Right kidney (tissue), 9 donors: ENCODE results near the gene ELP6.
A peak's percentile ranks its signal among the peaks of the same experiment; 100 is the strongest.

Experiments
- DNase-seq: peaks from one replicate; pipeline ENCODE4 v3.0.0-alpha.2; 2016
- long read RNA-seq, 8 donors: transcript quantifications; one replicate each; lab custom pipeline, GENCODE V29; 2026

The ELP6 gene, protein sequence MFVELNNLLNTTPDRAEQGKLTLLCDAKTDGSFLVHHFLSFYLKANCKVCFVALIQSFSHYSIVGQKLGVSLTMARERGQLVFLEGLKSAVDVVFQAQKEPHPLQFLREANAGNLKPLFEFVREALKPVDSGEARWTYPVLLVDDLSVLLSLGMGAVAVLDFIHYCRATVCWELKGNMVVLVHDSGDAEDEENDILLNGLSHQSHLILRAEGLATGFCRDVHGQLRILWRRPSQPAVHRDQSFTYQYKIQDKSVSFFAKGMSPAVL
- long read RNA-seq, donor 1, transcript ELP6-201 (7 exons, 1,401 nt) = major isoform, 22 of 58 reads
- long read RNA-seq, donor 1, partial matches to known transcripts = 27 of 58 reads
- long read RNA-seq, donor 1, other reads (novel, unspliced or antisense) = 0 of 58 reads
- long read RNA-seq, donor 2, transcript ELP6-201 (7 exons, 1,401 nt) = major isoform, 9 of 11 reads
- long read RNA-seq, donor 2, partial matches to known transcripts = 0 of 11 reads
- long read RNA-seq, donor 2, other reads (novel, unspliced or antisense) = 0 of 11 reads
- long read RNA-seq, donor 3, partial matches to known transcripts = 0 of 4 reads
- long read RNA-seq, donor 3, other reads (novel, unspliced or antisense) = 0 of 4 reads
- long read RNA-seq, donor 4, transcript ELP6-201 (7 exons, 1,401 nt) = major isoform, 6 of 8 reads
- long read RNA-seq, donor 4, partial matches to known transcripts = 0 of 8 reads
- long read RNA-seq, donor 4, other reads (novel, unspliced or antisense) = 0 of 8 reads
- long read RNA-seq, donor 5, transcript ELP6-206 (6 exons, 1,277 nt) = minor isoform, 5 of 32 reads
- long read RNA-seq, donor 5, transcript ELP6-201 (7 exons, 1,401 nt) = major isoform, 12 of 32 reads
- long read RNA-seq, donor 5, partial matches to known transcripts = 13 of 32 reads
- long read RNA-seq, donor 5, other reads (novel, unspliced or antisense) = 0 of 32 reads
- long read RNA-seq, donor 6, partial matches to known transcripts = 0 of 6 reads
- long read RNA-seq, donor 6, other reads (novel, unspliced or antisense) = 0 of 6 reads
- long read RNA-seq, donor 7, transcript ELP6-201 (7 exons, 1,401 nt) = major isoform, 16 of 35 reads
- long read RNA-seq, donor 7, partial matches to known transcripts = 15 of 35 reads
- long read RNA-seq, donor 7, other reads (novel, unspliced or antisense) = 0 of 35 reads
- long read RNA-seq, donor 8, transcript ELP6-201 (7 exons, 1,401 nt) = major isoform, 10 of 22 reads
- long read RNA-seq, donor 8, partial matches to known transcripts = 8 of 22 reads
- long read RNA-seq, donor 8, other reads (novel, unspliced or antisense) = 0 of 22 reads

DNA sequence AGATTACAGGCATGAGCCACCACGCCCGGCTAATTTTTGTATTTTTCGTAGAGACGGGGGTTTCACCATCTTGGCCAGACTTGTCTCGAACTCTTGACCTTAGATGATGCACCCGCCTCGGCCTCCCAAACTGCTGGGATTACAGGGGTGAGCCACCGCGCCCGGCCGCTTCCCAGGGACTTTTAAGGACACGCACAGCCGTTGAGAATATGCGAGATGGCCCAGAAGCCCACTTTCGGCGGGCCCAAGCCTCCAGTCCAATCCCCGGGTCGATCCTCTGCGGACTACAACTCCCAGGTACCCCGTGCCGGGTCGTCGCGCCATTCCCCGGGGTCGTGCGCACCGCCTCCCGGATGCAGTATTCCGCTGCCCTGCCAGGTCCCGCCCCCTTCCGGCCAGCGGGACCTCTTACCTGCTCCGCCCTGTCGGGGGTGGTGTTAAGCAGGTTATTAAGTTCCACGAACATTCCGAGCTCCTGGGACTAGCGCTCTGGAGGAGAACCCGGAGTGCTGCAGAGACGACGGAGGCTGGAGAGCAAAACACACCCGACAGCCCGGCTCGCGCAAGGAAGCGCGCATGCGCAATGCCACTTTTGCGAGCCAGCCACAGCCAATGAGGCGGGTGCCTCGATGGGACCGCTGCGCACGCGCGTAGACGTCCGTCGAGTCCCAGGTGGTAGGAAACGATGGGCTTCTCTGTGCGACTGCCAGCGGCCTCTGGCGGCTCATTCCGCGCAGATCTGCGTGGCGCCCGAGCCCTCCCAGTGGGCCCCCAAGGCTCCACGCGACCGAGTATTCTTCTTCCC is at the start of gene ELP6:
Gene ELP6, minus strand, starts transcription at position 588 of the 805 bp plus-strand sequence. Its CDS starts 122 bp downstream, at position 466.
- peak; percentile 99 for DNase-seq

DNA sequence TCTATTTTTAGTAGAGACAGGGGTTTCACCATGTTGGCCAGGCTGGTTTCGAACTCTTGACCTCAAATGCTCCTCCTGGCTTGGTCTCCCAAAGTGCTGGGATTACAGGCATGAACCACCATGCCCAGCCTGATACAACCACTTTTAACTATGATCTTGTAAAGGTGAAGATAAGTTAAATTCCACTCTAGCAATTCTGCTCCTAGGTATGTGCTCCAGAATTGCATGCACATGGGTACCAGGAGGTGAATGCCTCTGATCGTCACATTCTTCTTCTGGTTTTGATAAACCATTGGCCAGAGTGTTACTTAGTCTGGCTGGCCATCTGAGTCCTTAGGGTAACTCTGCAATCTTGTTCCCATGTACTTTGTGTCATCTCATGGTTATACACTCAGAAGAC is 42.8 kb upstream of the ELP6 start:
- no peak for DNase-seq

DNA sequence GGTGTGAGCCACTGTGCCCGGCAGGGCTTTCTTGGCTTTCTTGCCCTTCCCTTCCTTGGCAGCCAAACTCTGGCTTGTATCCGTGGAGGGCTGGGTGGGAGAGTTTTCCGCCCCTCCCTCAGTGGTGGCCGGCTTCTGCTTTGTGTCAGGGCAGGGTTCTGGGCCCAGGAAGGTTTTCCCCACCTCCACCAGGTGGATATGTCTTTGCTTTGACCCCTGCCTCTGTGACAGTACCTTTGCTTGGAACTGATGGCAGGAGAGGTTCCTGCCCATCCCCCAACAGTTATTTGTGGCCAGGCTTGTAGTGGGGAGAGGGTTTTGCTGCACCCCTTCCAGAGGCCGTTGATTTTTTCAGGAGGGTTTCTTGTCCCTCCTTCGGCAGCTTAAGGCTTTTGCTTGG is 40.8 kb upstream of the ELP6 start:
- DNase-seq = no peak

DNA sequence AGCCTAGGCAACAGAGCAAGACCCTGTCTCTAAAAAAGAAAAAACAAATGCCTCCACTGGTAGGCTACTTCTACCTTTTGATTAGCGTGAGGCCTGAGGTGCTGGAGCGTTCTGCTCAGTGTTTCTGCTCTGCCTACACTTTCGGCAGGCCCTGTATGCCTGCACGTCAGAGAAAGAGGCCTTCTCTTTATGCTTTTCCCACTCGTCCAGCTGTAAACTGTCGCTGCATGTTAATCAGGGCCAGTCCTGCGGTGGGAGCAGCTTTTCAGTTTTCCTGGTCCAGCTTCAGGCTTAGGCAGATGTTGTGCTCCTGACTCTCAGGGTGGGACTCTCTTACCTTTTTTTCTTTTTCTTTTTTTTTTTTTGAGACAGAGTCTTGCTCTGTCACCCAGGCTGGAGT is 39.9 kb upstream of the ELP6 start:
- DNase-seq = no peak

DNA sequence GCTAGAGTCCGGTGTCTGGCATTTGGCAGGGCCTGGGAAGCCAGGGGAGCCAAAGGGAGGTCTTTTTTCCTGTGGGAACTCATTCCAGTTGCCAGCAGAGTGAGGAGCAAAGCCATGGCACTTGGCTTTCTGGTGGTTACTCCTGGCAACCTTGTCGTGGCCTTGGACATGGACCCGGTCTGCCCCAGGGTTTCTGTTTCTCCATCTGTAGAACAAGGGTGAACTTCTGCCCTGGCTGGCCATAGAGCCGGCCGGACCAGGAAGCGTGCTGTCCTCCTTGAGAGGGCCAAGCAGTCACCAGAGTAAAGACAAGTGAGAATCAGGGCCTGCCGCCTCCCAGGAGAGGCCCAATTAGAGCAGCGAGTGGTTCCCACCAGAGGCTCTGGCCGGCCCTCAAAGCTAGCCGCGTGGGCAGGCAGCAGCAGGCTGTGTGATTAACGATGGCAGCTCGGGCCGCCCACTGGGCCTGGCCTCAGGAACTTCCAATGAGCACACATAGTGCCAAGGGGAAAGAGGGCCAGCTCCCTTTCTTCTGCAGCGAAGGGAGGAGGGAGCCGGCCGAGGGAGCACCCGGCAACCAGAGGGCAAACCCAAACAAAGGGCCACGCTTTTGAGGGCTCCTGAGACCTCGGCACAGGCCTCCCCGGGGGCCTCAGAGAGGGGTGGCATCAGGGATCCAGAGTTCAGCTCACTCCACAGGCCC is 29.1 kb upstream of the ELP6 start:
- DNase-seq = peak; percentile 43

DNA sequence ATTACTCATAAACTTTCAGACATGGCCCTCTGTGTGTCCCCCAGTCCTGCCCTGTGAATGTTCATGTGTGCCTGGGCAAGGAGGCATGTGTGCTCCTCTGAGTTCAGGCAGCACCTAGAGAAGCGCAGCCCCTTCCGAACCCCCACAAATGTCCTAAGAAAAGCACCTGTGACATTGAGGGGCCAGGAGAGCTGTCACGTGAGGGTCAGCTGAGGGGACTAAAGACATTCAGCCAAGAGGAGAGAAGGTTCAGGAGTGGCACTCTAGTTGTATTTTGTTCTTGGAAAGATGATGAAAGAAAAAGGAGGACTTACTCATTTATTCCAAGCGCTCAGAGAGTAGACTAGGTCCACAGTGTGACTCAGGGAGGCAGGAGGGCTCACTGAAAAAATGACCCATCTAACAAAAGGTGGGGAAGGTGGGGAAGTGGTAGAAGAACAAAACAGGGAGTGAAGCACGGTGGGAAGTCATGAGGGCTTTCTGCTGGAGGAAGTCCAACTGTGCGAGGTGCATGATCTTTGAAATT is 28.1 kb upstream of the ELP6 start:
- DNase-seq = no peak

DNA sequence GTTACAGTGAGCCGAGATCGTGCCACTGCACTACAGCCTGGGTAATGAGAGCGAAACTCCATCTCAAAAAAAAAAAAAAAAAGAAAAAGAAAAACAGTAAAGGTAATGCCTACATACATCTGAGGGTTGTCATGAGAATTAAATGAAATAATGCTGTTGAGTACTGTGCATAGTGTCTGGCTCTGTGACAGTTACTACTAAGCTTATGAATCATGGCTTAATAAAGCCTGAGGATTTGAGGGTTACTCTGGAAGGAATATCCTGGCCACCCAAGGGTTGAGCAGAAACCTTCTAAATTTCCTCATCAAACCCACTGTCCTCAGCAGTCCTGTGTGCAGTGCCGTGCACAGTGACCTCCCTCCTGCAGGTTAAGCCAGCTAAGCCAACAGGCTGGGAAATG is 26.8 kb upstream of the ELP6 start:
- DNase-seq = no peak

DNA sequence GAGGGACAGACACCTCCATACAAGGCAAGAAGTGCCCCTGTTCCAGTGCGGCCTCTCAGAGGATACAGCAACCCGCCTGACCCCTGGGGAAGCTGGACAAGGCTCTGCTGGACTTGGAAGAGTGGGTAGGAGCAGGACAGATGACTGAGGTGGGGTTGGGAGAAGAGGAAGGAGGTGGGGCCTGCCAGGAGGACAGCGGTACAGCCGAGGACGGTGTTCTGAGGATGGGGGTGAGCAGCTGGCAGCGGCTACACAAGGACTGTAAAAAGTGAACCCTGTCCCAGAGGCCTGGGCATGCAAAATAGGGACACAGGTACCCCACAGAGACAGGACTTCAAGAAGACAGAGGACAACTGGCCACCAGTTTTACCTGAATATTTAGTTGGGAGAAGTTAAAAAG is 23.5 kb upstream of the ELP6 start:
- no peak for DNase-seq

DNA sequence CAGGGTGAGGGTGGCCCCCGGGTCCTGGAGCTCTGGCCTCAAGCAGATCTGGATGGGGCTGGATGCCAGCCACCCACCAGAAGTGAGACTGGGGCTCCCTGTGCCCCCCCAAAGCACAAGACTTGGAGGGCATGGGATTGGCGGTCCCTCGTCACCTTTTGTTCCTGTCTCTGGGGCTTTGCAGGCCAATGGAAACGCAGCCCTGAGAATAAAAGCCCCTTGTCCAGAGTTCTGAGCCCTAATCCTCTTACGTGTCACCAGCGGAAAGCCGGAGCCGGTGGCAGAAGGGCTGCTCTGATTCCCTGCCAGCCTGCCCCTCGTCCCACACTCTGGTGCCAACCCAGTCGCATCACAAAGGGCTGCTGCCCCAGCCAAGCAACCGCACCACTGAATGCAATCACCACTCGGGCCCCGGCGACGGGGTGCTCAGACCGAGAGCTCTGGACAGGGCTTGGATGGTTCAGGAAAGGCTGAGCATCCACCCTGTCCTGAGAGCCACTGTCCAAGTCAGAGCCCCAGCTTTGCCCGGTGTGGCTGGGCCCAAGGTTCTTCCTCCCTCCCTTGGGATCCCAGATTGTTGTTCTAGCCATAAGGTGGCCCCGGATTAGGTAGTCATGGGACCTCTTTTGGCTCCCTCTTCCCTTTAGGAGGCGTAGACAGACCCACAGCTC is 22.8 kb upstream of the ELP6 start:
- no peak for DNase-seq

DNA sequence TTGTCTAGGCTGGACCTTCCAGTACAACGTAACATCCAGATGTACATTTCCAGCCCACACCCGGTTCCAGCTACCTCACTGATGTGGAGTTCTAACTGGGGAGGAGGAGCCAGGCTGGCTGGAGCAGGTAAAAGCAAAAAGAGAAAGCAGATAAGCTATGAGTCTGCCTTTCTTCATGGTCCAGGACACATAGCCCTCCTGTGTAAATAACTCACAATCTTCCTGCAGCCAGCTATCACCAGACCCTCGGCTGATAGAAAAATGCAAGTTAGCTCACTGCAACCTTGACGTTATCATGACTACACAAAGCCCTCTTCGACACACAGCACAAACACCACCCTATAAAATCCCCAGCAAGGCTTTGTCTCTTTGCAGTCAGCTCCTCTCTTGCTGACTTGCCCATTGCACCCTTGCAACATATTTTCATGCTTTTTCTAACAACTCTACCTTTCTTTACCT is 20.5 kb upstream of the ELP6 start:
- no peak for DNase-seq

DNA sequence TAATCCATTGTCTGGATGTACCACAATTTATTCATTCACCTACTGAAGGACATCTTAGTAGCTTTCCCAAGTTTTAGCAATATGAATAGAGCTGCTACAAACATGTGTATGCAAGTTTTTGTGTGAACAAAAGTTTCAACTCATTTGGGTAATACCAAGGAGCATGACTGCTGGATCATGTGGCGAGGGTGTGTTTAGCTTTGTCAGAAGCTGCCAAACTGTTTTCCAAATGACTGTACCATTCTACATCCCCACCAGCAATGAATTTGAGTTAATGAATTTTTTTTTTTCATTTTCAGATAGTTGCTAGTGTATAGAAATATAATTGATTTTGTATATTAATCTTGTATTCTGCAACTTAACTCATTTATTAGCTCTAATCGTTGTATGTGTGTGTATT is 20.0 kb upstream of the ELP6 start:
- DNase-seq = no peak

DNA sequence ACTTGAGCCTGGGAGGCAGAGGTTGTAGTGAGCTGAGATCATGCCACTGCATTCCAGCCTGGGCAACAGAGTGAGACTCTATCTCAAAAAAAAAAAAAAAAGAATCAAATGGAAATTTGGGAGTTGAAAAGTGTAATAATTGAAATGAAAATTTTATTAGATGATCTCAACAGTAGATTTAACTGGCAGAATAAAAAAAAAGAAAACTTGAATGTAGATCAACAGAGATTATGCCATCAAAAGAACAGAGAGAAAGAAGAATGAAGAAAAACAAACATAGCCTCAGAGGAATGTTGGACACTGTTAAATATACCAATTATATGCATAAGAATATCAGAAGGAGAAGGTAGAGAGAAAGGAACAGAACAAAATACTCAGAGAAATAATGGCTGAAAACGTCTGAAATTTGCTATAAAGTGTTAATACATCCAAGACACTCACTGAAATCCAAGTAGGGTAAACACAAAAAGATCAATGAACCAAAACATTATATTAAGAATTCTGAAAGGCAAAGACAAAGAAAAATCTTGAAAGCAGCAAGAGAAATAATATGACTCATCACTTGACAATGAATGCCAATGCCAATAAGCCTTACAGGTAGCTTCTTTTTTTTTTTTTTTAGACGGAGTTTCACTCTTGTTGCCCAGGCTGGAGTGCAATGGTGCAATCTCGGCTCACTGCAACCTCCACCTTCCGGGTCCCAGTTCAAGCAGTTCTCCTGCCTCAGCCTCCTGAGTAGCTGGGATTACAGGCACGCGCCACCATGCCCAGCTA is 14.6 kb upstream of the ELP6 start:
- DNase-seq = no peak

DNA sequence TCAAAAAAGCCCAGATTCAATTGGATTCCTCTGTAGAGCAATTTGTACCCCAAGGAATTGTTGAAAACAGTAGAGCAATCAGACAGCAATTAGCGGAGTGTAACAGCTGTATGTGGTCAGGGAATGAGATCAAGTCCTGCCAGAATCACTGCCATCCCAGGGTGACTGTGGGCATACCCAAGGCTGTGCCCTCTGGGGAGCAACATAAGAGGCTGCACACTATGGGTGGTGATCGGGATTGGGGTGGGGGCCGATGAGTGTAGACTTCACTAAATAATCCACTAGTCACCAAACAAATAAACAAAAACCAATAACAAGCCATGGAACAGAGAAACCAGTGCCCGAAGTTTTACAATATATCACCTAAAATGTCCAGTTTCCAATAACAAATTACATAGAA is 12.1 kb upstream of the ELP6 start:
- no peak for DNase-seq

DNA sequence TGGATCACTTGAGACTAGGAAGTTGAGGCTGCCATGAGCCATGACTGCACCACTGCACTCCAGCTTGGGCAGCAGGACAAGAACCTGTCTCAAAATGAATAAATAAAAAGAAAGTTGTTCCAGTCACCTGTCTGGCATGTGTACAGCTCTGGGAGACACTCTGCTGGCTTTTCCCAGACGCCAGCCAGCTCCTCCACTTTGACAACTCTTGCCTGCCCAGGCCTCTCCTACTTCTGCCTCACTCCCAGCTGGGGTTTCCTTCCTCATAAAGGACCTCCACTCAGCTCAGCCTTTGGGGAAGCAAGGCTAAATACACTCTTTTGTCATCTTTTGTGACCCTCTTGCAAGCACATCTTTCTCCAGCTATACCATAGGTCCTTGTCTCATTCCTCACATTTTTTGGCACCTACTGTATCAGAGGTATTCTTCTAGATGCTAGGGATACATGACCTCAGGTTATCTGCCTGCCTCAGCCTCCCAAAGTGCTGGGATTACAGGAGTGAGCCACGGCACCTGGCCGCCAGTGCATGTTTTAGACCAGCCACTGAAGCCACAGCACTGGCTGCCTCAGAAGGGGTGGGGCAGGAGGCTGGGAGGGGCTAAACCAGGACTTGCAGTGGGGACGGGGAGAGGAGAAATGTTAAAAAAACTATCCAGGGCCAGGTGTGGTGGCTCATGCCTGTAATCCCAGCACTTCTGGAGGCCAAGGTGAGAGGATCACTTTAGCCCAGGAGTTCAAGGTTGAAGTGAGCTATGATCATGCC is 10.0 kb upstream of the ELP6 start:
- DNase-seq = no peak

DNA sequence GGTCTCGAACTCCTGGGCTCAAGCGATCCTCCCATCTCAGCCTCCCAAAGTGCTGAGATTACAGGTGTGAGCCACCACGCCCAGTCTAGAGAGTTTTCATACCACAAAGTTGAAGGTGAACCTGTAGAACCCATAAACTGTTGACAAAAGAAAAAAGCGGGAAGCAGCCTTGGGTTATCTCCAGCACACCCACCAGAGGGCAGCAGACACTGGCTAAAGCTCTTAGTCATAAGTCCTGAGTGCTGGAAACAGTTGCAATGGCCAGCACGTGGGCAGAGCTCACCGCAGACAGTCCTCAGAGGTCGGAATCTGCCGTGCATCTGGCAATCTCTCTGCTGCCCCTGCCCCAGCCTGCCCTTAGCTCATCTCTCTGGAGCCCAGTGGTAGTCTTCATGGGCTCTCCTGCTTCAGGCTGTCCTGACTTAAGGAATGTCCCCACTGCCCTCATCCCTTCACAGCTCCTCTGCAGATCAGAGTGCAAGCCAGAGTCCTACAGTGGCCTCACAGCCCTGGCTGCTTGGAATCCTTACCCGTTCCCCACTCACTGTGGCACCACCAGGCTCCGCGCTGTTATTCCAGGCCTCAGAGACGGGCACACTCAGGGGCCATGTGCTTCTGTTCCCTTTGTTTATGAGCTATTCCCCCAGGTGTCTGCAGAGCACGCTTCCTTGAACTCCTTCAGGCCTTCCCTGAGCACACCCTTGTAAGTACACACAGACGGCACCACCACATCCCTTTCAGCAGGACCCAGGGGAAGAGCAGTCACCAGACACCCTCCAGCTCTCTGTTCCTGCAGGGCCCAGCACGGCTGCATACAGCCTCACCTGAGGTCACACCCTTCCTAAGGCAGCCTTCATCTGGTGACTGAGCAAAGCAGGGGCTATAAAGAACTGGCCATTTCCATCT is 8.8 kb upstream of the ELP6 start:
- peak; percentile 79 for DNase-seq

DNA sequence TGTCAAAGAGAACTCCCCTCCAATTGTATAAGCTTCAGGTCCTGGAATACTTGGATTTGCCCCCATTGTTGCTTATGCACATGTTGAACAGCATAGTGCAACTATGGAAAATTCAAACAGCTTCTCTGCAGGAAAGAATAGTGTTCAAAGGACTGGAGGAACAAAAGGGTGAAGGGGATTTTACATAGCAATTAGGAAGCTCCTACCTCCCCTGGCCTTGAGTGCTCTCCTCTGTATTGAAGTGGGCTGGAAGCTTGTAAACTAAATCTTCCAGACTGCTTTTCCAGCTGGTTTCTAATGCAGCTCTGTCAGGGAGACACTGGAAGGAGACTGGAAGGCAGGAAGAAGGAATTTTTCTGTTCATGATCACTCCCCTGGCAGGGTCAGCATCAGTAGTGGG is 7.2 kb upstream of the ELP6 start:
- DNase-seq = no peak

DNA sequence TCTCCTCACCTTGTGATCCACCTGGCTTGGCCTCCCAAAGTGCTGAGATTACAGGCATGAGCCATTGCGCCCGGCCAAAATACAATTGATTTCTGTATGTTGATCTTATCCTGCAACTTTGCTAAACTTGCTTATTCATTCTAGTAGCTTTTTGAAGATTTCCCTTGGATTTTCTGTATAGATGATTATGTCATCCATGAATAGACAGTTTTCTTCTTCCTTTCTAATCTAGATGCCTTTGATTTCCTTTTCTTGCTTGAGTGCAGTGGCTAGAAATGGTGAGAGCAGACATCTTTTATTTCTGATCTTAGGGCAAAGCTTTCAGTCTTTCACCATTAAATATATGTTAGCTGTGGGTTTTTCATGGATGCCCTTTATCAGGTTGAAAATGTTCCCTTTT is 4.4 kb upstream of the ELP6 start:
- DNase-seq = no peak
